H1 (cell line): ENCODE data around the gene ALAS1. TPM values are rescaled to one million over a fixed set of nuclear protein-coding genes. Genes with fewer than 3 reads are reported as not detected.
A peak's percentile ranks its signal among the peaks of the same experiment; 100 is the strongest.

Experiments used
- CTCF ChIA-PET: fragments of 300-600 bp; sonication (Branson Sonifier 250); formaldehyde crosslinking; loops from one replicate; lab custom pipeline; 2021; ENCODE audit not compliant: partially characterized antibody; lab: Charles Lee
- POLR2A ChIA-PET: fragments of 300-600 bp; sonication (Branson Sonifier 250); formaldehyde crosslinking; loops from one replicate; lab custom pipeline; 2021; ENCODE audit warnings: inconsistent platforms; ENCODE audit not compliant: partially characterized antibody; lab: Charles Lee
- DNase-seq, 2 experiments: peaks; one replicate each; pipeline versions ENCODE4 v3.0.0 to v3.0.0-alpha.2; 2010 to 2022; ENCODE audit warnings: low spot score in 2 of 2, low read depth in 1 of 2, mixed read lengths in 1 of 2
- FAIRE-seq: peaks from 2 replicates; lab custom pipeline; 2011; peaks lifted over from hg19 to GRCh38; lab: Jason Lieb, UNC
- H2AFZ ChIP-seq: 2 replicates; pipeline ENCODE4 v1.8.1; 2012; ENCODE audit warnings: low read length, inconsistent platforms
- H2AK5ac ChIP-seq: 2 replicates; pipeline ENCODE4 v1.6.1; 2013; ENCODE audit warnings: low read depth, low read length
- H2BK120ac ChIP-seq: replicated peaks from 2 replicates; pipeline ENCODE3; 2013; ENCODE audit warnings: low read depth, low read length, inconsistent platforms
- H2BK12ac ChIP-seq: 2 replicates; pipeline ENCODE4 v1.6.1; 2013; ENCODE audit warnings: low read depth, low read length
- H2BK15ac ChIP-seq: 2 replicates; pipeline ENCODE4 v1.6.1; 2013; ENCODE audit warnings: low read length
- H2BK20ac ChIP-seq: 2 replicates; pipeline ENCODE4 v1.6.1; 2013; ENCODE audit warnings: low read length
- H2BK5ac ChIP-seq: 2 replicates; pipeline ENCODE4 v1.6.1; 2013; ENCODE audit warnings: low read depth, low read length
- H3K14ac ChIP-seq: 2 replicates; pipeline ENCODE4 v1.6.1; 2013; ENCODE audit warnings: inconsistent platforms; ENCODE audit not compliant: insufficient read length
- H3K18ac ChIP-seq: 2 replicates; pipeline ENCODE4 v1.6.1; 2013; ENCODE audit warnings: low read length; ENCODE audit errors: extremely low read depth
- H3K23ac ChIP-seq: 2 replicates; pipeline ENCODE4 v1.6.1; 2013; ENCODE audit warnings: inconsistent platforms; ENCODE audit not compliant: insufficient read length
- H3K23me2 ChIP-seq: 2 replicates; pipeline ENCODE4 v1.6.1; 2013; ENCODE audit warnings: low read depth, low read length
- H3K27ac ChIP-seq: 2 replicates; pipeline ENCODE4 v1.6.1; 2011; ENCODE audit warnings: low read depth, low read length, inconsistent platforms
- H3K27me3 ChIP-seq, 4 experiments: replicated peaks in 1 of 4; 1 replicate in 1 of 4; 2 replicates in 3 of 4; pipeline versions ENCODE4 v1.6.1 to v1.8.1; 2011 to 2013; ENCODE audit warnings: low read length in 3 of 4, mild to moderate bottlenecking in 3 of 4, inconsistent platforms in 2 of 4, mixed read lengths in 2 of 4, moderate library complexity in 1 of 4; ENCODE audit not compliant: control insufficient read depth in 3 of 4, insufficient read depth in 3 of 4; ENCODE audit errors: extremely low read depth in 1 of 4
- H3K36me3 ChIP-seq, 4 experiments: 2 replicates each; pipeline versions ENCODE4 v1.6.1 to v1.8.1; 2011 to 2013; ENCODE audit warnings: mild to moderate bottlenecking in 4 of 4, low read length in 3 of 4, moderate library complexity in 2 of 4, control low read depth in 1 of 4, inconsistent platforms in 1 of 4; ENCODE audit not compliant: insufficient read depth in 4 of 4, control insufficient read depth in 2 of 4
- H3K4ac ChIP-seq: replicated peaks from 2 replicates; pipeline ENCODE3; 2013; ENCODE audit warnings: low read length, low read depth, mixed read lengths, inconsistent platforms; ENCODE audit not compliant: insufficient read length
- H3K4me1 ChIP-seq, 4 experiments: replicated peaks in 1 of 4; 1 replicate in 1 of 4; 2 replicates in 3 of 4; pipeline versions ENCODE4 v1.6.1 to v1.8.1; 2011 to 2013; ENCODE audit warnings: low read length in 3 of 4, inconsistent platforms in 2 of 4, mixed read lengths in 1 of 4; ENCODE audit not compliant: insufficient read depth in 4 of 4, control insufficient read depth in 3 of 4
- H3K4me2 ChIP-seq, 2 experiments: 2 replicates each; pipeline versions ENCODE4 v1.6.1 to v1.8.1; 2011 to 2013; ENCODE audit warnings: low read depth in 2 of 2, low read length in 2 of 2, control low read depth in 1 of 2, inconsistent platforms in 1 of 2, mild to moderate bottlenecking in 1 of 2; ENCODE audit not compliant: insufficient read depth in 1 of 2
- H3K4me3 ChIP-seq, 4 experiments: fragments of 200-600, 300-600 bp in 1 of 4; sonication (generic), shearing (Covaris generic), sonication (Bioruptor Twin) in 1 of 4; 2 replicates each; pipeline versions ENCODE4 v1.5.1 to v1.8.1; 2011 to 2016; ENCODE audit warnings: low read length in 4 of 4, low read depth in 3 of 4, control low read depth in 2 of 4, inconsistent platforms in 2 of 4, mild to moderate bottlenecking in 2 of 4, mixed read lengths in 1 of 4, moderate library complexity in 1 of 4; ENCODE audit not compliant: insufficient read depth in 2 of 4; ENCODE audit errors: extremely low read depth in 1 of 4
- H3K56ac ChIP-seq: replicated peaks from 2 replicates; pipeline ENCODE3; 2013; ENCODE audit warnings: low read depth, mild to moderate bottlenecking, mixed read lengths, low read length, inconsistent platforms; ENCODE audit not compliant: insufficient read length
- H3K79me1 ChIP-seq: 2 replicates; pipeline ENCODE4 v1.6.1; 2013; ENCODE audit warnings: low read depth, low read length, control low read depth
- H3K79me2 ChIP-seq, 2 experiments: 2 replicates each; pipeline versions ENCODE4 v1.6.1 to v1.8.1; 2012 to 2013; ENCODE audit warnings: low read length in 2 of 2, mild to moderate bottlenecking in 2 of 2, inconsistent platforms in 1 of 2; ENCODE audit not compliant: insufficient read depth in 2 of 2, control insufficient read depth in 1 of 2
- H3K9ac ChIP-seq, 4 experiments: replicated peaks in 1 of 4; 1 replicate in 1 of 4; 2 replicates in 3 of 4; pipeline versions ENCODE4 v1.6.1 to v1.8.1; 2011 to 2013; ENCODE audit warnings: low read depth in 3 of 4, low read length in 3 of 4, control low read depth in 2 of 4, mild to moderate bottlenecking in 2 of 4, moderate library complexity in 2 of 4, inconsistent platforms in 1 of 4; ENCODE audit errors: extremely low read depth in 1 of 4
- H3K9me3 ChIP-seq, 2 experiments: 2 replicates each; pipeline versions ENCODE4 v1.6.1 to v1.8.1; 2012 to 2013; ENCODE audit warnings: mild to moderate bottlenecking in 2 of 2, moderate library complexity in 2 of 2, control low read depth in 1 of 2, inconsistent platforms in 1 of 2, low read depth in 1 of 2, low read length in 1 of 2, mixed read lengths in 1 of 2; ENCODE audit not compliant: insufficient read depth in 2 of 2
- H4K20me1 ChIP-seq, 2 experiments: replicated peaks in 1 of 2; 2 replicates each; pipeline versions ENCODE3 to v1.8.1; 2011 to 2013; ENCODE audit warnings: inconsistent platforms in 2 of 2, low read length in 2 of 2, mild to moderate bottlenecking in 1 of 2; ENCODE audit not compliant: insufficient read depth in 2 of 2, control insufficient read depth in 1 of 2
- H4K5ac ChIP-seq: 2 replicates; pipeline ENCODE4 v1.6.1; 2013; ENCODE audit warnings: low read length, low read depth, mixed read lengths, inconsistent platforms; ENCODE audit not compliant: insufficient read length
- H4K8ac ChIP-seq: 2 replicates; pipeline ENCODE4 v1.8.0; 2013; ENCODE audit warnings: mild to moderate bottlenecking, moderate library complexity, low read length, inconsistent platforms; ENCODE audit not compliant: insufficient read depth; ENCODE audit errors: extremely low read depth
- H4K91ac ChIP-seq: replicated peaks from 2 replicates; pipeline ENCODE3; 2013; ENCODE audit warnings: low read length, mixed read lengths, inconsistent platforms; ENCODE audit not compliant: insufficient read length
- POLR2A ChIP-seq, 2 experiments: IDR thresholded peaks; 1 replicate in 1 of 2; 2 replicates in 1 of 2; pipeline ENCODE4 v1.6.1; 2011; ENCODE audit warnings: low read depth in 2 of 2, low read length in 2 of 2, mild to moderate bottlenecking in 2 of 2; ENCODE audit errors: control extremely low read depth in 1 of 2
- TAF7 ChIP-seq: optimal IDR thresholded peaks from 2 replicates; pipeline ENCODE3; 2011; ENCODE audit warnings: low read depth, mild to moderate bottlenecking, inconsistent platforms, low read length, moderate library complexity, borderline replicate concordance
- WGBS, 2 experiments: shearing (Covaris generic) in 1 of 2; methylation state at CpG; one replicate each; pipeline versions ENCODE4 v1.1.6 to v1.1.7; 2013 to 2015; ENCODE audit warnings: low lambda C conversion rate in 2 of 2, mixed read lengths in 2 of 2, inconsistent platforms in 1 of 2, low coverage in 1 of 2, missing lambda C conversion rate in 1 of 2; ENCODE audit not compliant: insufficient replicate concordance in 2 of 2, insufficient coverage in 1 of 2, insufficient read length in 1 of 2; ENCODE audit errors: extremely low coverage in 1 of 2, missing lambda C conversion rate in 1 of 2; 5-methylcytosine and 5-hydroxymethylcytosine counted together
- polyA plus RNA-seq, 7 experiments: library from polyadenylated mRNA; depleted of rRNA in 3 of 7; stranded (reverse) in 5 of 7; unstranded in 2 of 7; fragments of >200 nt in 5 of 7; fragments of 200-250 nt in 2 of 7; gene quantifications; 1 replicate in 5 of 7; 2 replicates in 1 of 7; 4 replicates in 1 of 7; pipeline versions ENCODE4 v1.2.1 to v1.2.3, GENCODE V29; 2011 to 2013; ENCODE audit warnings: missing spikeins in 2 of 7, mixed read lengths in 2 of 7
- total RNA-seq: library from RNA; stranded (reverse); fragmentation: NEBNext Ultra II Directional; extraction: Animal tissue kit (Norgen Biotek cat#: 25700); gene quantifications from 2 replicates; pipeline ENCODE4 v1.2.1, GENCODE V29; 2021

The ALAS1 gene
- total and polyA plus RNA-seq, 2 of the 8 experiments (the other 6 are each of a cell fraction or from before 2014, with no cell fraction given) = 45.9 to 84.4 TPM

DNA sequence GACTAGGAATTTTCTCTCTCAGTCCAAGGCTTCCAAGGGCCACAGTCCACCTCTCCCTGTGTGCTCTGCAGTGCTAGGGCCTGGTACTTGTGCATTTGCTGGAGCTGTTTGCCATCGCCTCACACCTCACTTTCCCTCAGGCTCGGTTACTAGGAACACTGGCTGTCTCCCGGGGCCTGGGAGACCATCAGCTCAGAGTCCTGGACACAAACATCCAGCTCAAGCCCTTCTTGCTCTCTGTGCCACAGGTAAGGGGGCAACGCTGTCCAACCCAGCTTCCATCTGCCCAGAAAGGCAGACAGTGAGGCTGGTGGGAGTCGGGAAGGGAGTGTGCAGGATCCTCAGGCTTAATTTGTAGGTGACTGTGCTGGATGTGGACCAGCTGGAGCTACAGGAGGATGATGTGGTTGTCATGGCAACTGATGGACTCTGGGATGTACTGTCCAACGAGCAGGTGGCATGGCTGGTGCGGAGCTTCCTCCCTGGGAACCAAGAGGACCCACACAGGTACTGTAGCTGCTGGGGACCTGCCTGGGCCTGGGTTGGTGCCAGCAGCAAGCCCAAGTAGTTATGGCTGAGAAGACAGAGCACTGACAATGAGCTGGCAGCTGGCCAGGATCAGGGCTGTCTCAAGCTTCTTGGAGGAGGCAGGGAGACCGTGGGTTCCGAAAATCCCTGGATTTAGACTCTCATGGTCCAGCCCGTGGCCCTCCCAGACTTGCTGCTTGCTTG, 51.0 kb downstream of the ALAS1 start:
- Histone ChIP-seq H4K91ac (no peak overlapping the region), H4K8ac (no peak overlapping the region), H2AFZ (no peak overlapping the region), H3K9ac (no peak overlapping the region), H3K4me1 (peaks cover 0 to 13% (median 10%) of the 10 kb centered on the region in 4 experiments; a peak in 6 of 7 replicates), H3K18ac (no peak overlapping the region), H3K27ac (no peak overlapping the region), H3K9me3 (no peaks in the 10 kb centered on the region), H2BK20ac (no peak overlapping the region), H3K27me3 (peaks cover 6 to 31% (median 20%) of the 10 kb centered on the region in 4 experiments; a peak in 6 of 7 replicates), H2AK5ac (no peak overlapping the region), H3K56ac (no peak overlapping the region), H3K4ac (no peak overlapping the region), H3K14ac (no peak overlapping the region), H2BK120ac (no peak overlapping the region), H4K20me1 (peaks cover 5 to 21% of the 10 kb centered on the region in 2 experiments), H2BK12ac (no peak overlapping the region), H3K4me2 (no peak overlapping the region), H4K5ac (no peak overlapping the region), H2BK15ac (no peak overlapping the region), H3K4me3 (no peak overlapping the region), H3K36me3 (peaks cover 2 to 30% (median 6%) of the 10 kb centered on the region in 4 experiments; a peak in 5 of 8 replicates), H2BK5ac (no peak overlapping the region; the same call in 1 of the 2 replicates), H3K79me1 (no peaks in the 10 kb centered on the region), H3K23me2 (peaks cover 10% of the 10 kb centered on the region), H3K79me2 (no peaks in the 10 kb centered on the region), H3K23ac (no peak overlapping the region)
- 91% methylated on average over 10 of the region's 10 CpGs; no CpG with 5 or more reads in 1 of the 2 experiments for WGBS, 2 experiments
- POLR2A ChIA-PET = interaction anchor here (0.7 to 3.8 kb wide), 9 partner anchors 9 to 49 kb away, joined by 3 to 25 read pairs (median 6); partner anchors contain the start of genes TWF2 and WDR82
- CTCF ChIA-PET = interaction anchor here (0.5 to 17.7 kb wide), 15 partner anchors 9 to 142 kb away, joined by 3 to 126 read pairs (median 7); no protein-coding TSS in a partner anchor
- DNase-seq = no peak
- TF ChIP-seq TAF7 (no peak), POLR2A (IDR thresholded peaks at IDR 0.05; ENCODE audit: control extremely low read depth in 1 of 2, low read depth in 2 of 2, low read length in 2 of 2) (peak in 1 of 2 experiments; percentile 48; a peak in 1 of 3 replicates)
- no peak for FAIRE-seq
